Urinary bladder (tissue), 4 donors: ENCODE data around the gene C1orf50. TPM values are rescaled to one million over a fixed set of nuclear protein-coding genes. Genes with fewer than 3 reads are reported as not detected.

Source experiments
- DNase-seq: peaks from one replicate; pipeline ENCODE4 v3.0.0-alpha.2; 2015; ENCODE audit errors: extremely low spot score
- H3K27ac ChIP-seq: one replicate; pipeline ENCODE4 v1.5.1; 2013; ENCODE audit warnings: low read depth, mild to moderate bottlenecking, moderate library complexity
- H3K36me3 ChIP-seq: one replicate; pipeline ENCODE4 v1.6.1; 2013; ENCODE audit warnings: mild to moderate bottlenecking, moderate library complexity; ENCODE audit not compliant: insufficient read depth
- H3K4me1 ChIP-seq: one replicate; pipeline ENCODE4 v1.6.1; 2013; ENCODE audit warnings: mild to moderate bottlenecking, moderate library complexity; ENCODE audit not compliant: insufficient read depth
- H3K4me3 ChIP-seq: one replicate; pipeline ENCODE4 v1.5.1; 2013; ENCODE audit warnings: low read depth, low read length
- WGBS: extraction: QIAGEN DNeasy Blood & Tissue Kit; methylation state at CpG from one replicate; pipeline ENCODE4 v1.1.7; 2013; 5-methylcytosine and 5-hydroxymethylcytosine counted together
- polyA plus RNA-seq: library from polyadenylated mRNA; stranded (reverse); fragments of 200-250 nt; gene quantifications from one replicate; pipeline ENCODE4 v1.2.3, GENCODE V29; 2013
- total RNA-seq: library from RNA; depleted of rRNA; stranded (reverse); fragments of >200 nt; gene quantifications from one replicate; pipeline ENCODE4 v1.2.3, GENCODE V29; 2014
- donor health status: healthy with polysubstance abuse.
- donor health status: healthy.

C1orf50 gene
- total and polyA plus RNA-seq, 2 donors: 3.4 to 5.1 TPM

- no peaks in the 10 kb centered on the region for H3K36me3 ChIP-seq
- no peak overlapping the region for H3K4me3 ChIP-seq
- H3K27ac ChIP-seq: no peak overlapping the region
- 88% methylated on average over 14 of the region's 14 CpGs for WGBS
- no peaks in the 10 kb centered on the region for H3K4me1 ChIP-seq
- DNase-seq: peak; percentile 32
Observed at GRCh38 chr1:42735477-42736105, 31.5 kb upstream of the C1orf50 start.

- H3K36me3 ChIP-seq: no peaks in the 10 kb centered on the region
- no peak overlapping the region for H3K4me3 ChIP-seq
- WGBS: 59% methylated on average over 4 of the region's 4 CpGs
- DNase-seq: no peak
- H3K4me1 ChIP-seq: no peaks in the 10 kb centered on the region
- no peak overlapping the region for H3K27ac ChIP-seq
Observed at GRCh38 chr1:42736152-42736551, 30.9 kb upstream of the C1orf50 start.

GRCh38 chr1:42736571-42737200 lies 30.4 kb upstream of the C1orf50 start:
- H3K4me3 ChIP-seq: no peak overlapping the region
- no peak overlapping the region for H3K27ac ChIP-seq
- 81% methylated on average over 8 of the region's 8 CpGs for WGBS
- H3K36me3 ChIP-seq: no peaks in the 10 kb centered on the region
- no peak for DNase-seq
- no peaks in the 10 kb centered on the region for H3K4me1 ChIP-seq

- no peak for DNase-seq
- Histone ChIP-seq H3K36me3 (no peaks in the 10 kb centered on the region), H3K27ac (no peak overlapping the region), H3K4me3 (no peak overlapping the region), H3K4me1 (no peaks in the 10 kb centered on the region)
- WGBS: 58% methylated on average over 5 of the region's 5 CpGs
Observed at GRCh38 chr1:42737257-42737656, 29.8 kb upstream of the C1orf50 start.

GRCh38 chr1:42737986-42738677 lies 28.9 kb upstream of the C1orf50 start:
- Histone ChIP-seq H3K27ac (no peak overlapping the region), H3K4me1 (no peaks in the 10 kb centered on the region), H3K4me3 (no peak overlapping the region), H3K36me3 (no peaks in the 10 kb centered on the region)
- 88% methylated on average over 21 of the region's 21 CpGs for WGBS
- DNase-seq: no peak

- Histone ChIP-seq H3K36me3 (no peaks in the 10 kb centered on the region), H3K27ac (no peak overlapping the region), H3K4me1 (no peaks in the 10 kb centered on the region), H3K4me3 (no peak overlapping the region)
- WGBS: 82% methylated on average over 8 of the region's 8 CpGs
- DNase-seq: no peak
Observed at GRCh38 chr1:42738678-42739226, 28.3 kb upstream of the C1orf50 start.

- WGBS: 65% methylated on average over 27 of the region's 27 CpGs
- H3K27ac ChIP-seq: no peak within 1 kb of the TSS
- no peak for DNase-seq
- H3K4me1 ChIP-seq: no peaks in the 10 kb centered on the region
- H3K36me3 ChIP-seq: no peaks in the 10 kb centered on the region
- no peak within 1 kb of the TSS for H3K4me3 ChIP-seq
Observed at GRCh38 chr1:42739753-42740700, 27.0 kb upstream of the C1orf50 start, which contains the start of gene CLDN19. Gene CLDN19 (minus strand): TSS chr1:42740236. CDS start chr1:42740063, 173 bp downstream.

- WGBS: 69% methylated on average over 19 of the region's 19 CpGs
- Histone ChIP-seq H3K4me3 (no peak overlapping the region), H3K27ac (no peak overlapping the region), H3K36me3 (no peaks in the 10 kb centered on the region), H3K4me1 (no peaks in the 10 kb centered on the region)
- no peak for DNase-seq
Observed at GRCh38 chr1:42740851-42741580, 26.0 kb upstream of the C1orf50 start.

GRCh38 chr1:42741706-42742105 lies 25.3 kb upstream of the C1orf50 start:
- Histone ChIP-seq H3K4me3 (no peak overlapping the region), H3K27ac (no peak overlapping the region), H3K36me3 (peaks cover 1% of the 10 kb centered on the region)

GRCh38 chr1:42742141-42742540 lies 24.9 kb upstream of the C1orf50 start:
- no peaks in the 10 kb centered on the region for H3K4me1 ChIP-seq
- peaks cover 1% of the 10 kb centered on the region for H3K36me3 ChIP-seq
- no peak overlapping the region for H3K4me3 ChIP-seq
- H3K27ac ChIP-seq: no peak overlapping the region
- 93% methylated on average over 8 of the region's 8 CpGs for WGBS
- no peak for DNase-seq

More at GRCh38 chr1:42741706-42742105, 25.3 kb upstream of the C1orf50 start:
- H3K4me1 ChIP-seq: no peaks in the 10 kb centered on the region
- DNase-seq: no peak
- 90% methylated on average over 4 of the region's 4 CpGs for WGBS

GRCh38 chr1:42742617-42743316 lies 24.3 kb upstream of the C1orf50 start:
- Histone ChIP-seq H3K36me3 (peaks cover 1% of the 10 kb centered on the region), H3K4me3 (no peak overlapping the region), H3K4me1 (no peaks in the 10 kb centered on the region), H3K27ac (no peak overlapping the region)
- no peak for DNase-seq
- WGBS: 84% methylated on average over 9 of the region's 9 CpGs
